Right lobe of liver (tissue), 6 donors: ENCODE measurements around the gene LTO1. TPM values are rescaled to one million over a fixed set of nuclear protein-coding genes. Genes with fewer than 3 reads are reported as not detected.

Experiments
- ATAC-seq, 4 donors: fragments of 200-7000 bp; cut with Tn5 transposase; one replicate each; pipeline ENCODE4 v1.9.1; 2020; ENCODE audit warnings: mild to moderate bottlenecking in 4 of 4, moderate library complexity in 4 of 4
- DNase-seq, 3 donors: peaks; one replicate each; pipeline ENCODE4 v3.0.0-alpha.2; 2020
- H3K27ac ChIP-seq, 3 donors: fragments of 200-600 bp; one replicate each; pipeline ENCODE4 v1.8.0; 2022
- H3K27me3 ChIP-seq, 2 donors: fragments of 200-600 bp; one replicate each; pipeline ENCODE4 v1.8.0; 2022
- H3K36me3 ChIP-seq, 4 donors: fragments of 200-600 bp; sonication (generic) in 1 of 4; one replicate each; pipeline versions ENCODE4 v1.5.1 to v1.8.0; 2017 to 2022; ENCODE audit warnings: control low read depth in 1 of 4
- H3K4me1 ChIP-seq, 4 donors: fragments of 200-600 bp; sonication (generic) in 1 of 4; one replicate each; pipeline versions ENCODE4 v1.5.1 to v1.8.0; 2017 to 2022; ENCODE audit warnings: control low read depth in 1 of 4
- H3K4me3 ChIP-seq, 3 donors: fragments of 200-600 bp; one replicate each; pipeline ENCODE4 v1.8.0; 2022
- H3K9me3 ChIP-seq, 4 donors: fragments of 200-600 bp; sonication (generic) in 1 of 4; one replicate each; pipeline versions ENCODE4 v1.5.1 to v1.8.0; 2017 to 2022; ENCODE audit warnings: control low read depth in 1 of 4
- CTCF ChIP-seq, 4 donors: fragments of 200-600 bp in 3 of 4; fragments of 450-650 bp in 1 of 4; IDR thresholded peaks; one replicate each; pipeline versions ENCODE4 v1.5.1 to v1.8.0; 2016 to 2022; ENCODE audit warnings: antibody characterized with exemption in 4 of 4, mild to moderate bottlenecking in 2 of 4
- POLR2A ChIP-seq: fragments of 450-650 bp; IDR thresholded peaks from one replicate; pipeline ENCODE4 v1.6.1; 2017; ENCODE audit warnings: antibody characterized with exemption, mild to moderate bottlenecking
- WGBS: methylation state at CpG from one replicate; pipeline ENCODE4 v1.1.6; 2018; ENCODE audit warnings: low coverage, low lambda C conversion rate; ENCODE audit not compliant: insufficient coverage; ENCODE audit errors: missing lambda C conversion rate; 5-methylcytosine and 5-hydroxymethylcytosine counted together
- intact Hi-C, 2 donors: fragments of 100-400 bp; cut with DNase I; formaldehyde crosslinking; loops; one replicate each; pipeline versions ENCODE4 v1.11.2 to v1.14.1; 2022
- total RNA-seq, 6 experiments: library from RNA; depleted of rRNA in 2 of 6; stranded (reverse); fragments of >200 nt in 2 of 6; fragmentation: NEBNext Ultra II Directional in 3 of 6; extraction: Animal tissue kit (Norgen Biotek cat#: 25700) in 3 of 6; gene quantifications; one replicate each; pipeline versions ENCODE4 v1.1.0 to v1.2.4, GENCODE V29; 2016 to 2023
- donor health status: DM: no; HTN: yes; CAD: no.
- donor health status: DM: no; HTN: no; CAD: no.
- donor health status: DM: no; HTN: no; CAD: no.
- donor health status: DM: no; HTN: yes; CAD: no.
- donor health status: DM: no; HTN: yes; CAD: no.

Gene LTO1
- total RNA-seq, 6 experiments from 2014 or later, result 4.1 to 7.9 (median 5.6) TPM

GRCh38 chr11:69695581-69695980 is 20.4 kb upstream of the LTO1 start:
- no peak for DNase-seq
- WGBS, result 76% methylated on average over 4 of the region's 7 CpGs
- peaks cover 0 to 3% (median under 1%) of the 10 kb centered on the region in 4 donors for H3K4me1 ChIP-seq
- H3K36me3 ChIP-seq, result no peaks in the 10 kb centered on the region
- H3K27me3 ChIP-seq, result no peaks in the 10 kb centered on the region
- H3K27ac ChIP-seq, result no peak overlapping the region
- intact Hi-C loops, result loop anchor here in 1 of 2 donors (5.0 kb wide), 1 partner anchor 502 kb away; no protein-coding TSS in a partner anchor
- TF ChIP-seq POLR2A, result no peak
- no peak for TF ChIP-seq CTCF (IDR thresholded peaks at IDR 0.05)
- H3K4me3 ChIP-seq, result no peak overlapping the region
- no peak for ATAC-seq
- H3K9me3 ChIP-seq, result no peaks in the 10 kb centered on the region

DNA sequence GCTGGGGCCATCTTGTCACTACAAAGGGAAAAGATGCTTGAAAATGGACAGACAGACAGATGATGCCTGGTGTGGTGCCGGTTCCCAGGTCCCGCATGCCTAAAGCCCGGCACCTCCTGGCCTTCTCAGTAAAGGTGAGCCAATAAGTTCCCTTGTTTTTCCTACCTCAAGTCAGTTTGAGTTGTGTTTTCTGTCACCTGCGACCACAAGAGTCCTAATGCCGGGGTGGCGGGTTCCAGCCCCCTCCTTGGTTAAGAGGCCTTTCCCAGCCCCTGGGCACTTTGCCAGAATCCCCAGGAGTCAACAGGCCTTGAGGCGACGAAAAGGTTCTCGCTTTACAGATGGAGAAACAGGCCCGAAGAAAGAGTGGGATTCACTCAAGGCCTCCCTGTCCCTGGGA is 19.6 kb upstream of the LTO1 start:
- TF ChIP-seq POLR2A, result no peak
- no peak for TF ChIP-seq CTCF (IDR thresholded peaks at IDR 0.05)
- WGBS, result 95% methylated on average over 6 of the region's 10 CpGs
- no peaks in the 10 kb centered on the region for H3K4me1 ChIP-seq
- no peak overlapping the region for H3K27ac ChIP-seq
- H3K4me3 ChIP-seq, result no peak overlapping the region
- no peak for ATAC-seq
- H3K27me3 ChIP-seq, result no peaks in the 10 kb centered on the region
- H3K36me3 ChIP-seq, result no peaks in the 10 kb centered on the region
- H3K9me3 ChIP-seq, result no peaks in the 10 kb centered on the region
- intact Hi-C loops, result loop anchor here in 1 of 2 donors (5.0 kb wide), 1 partner anchor 503 kb away; no protein-coding TSS in a partner anchor
- DNase-seq, result no peak

DNA sequence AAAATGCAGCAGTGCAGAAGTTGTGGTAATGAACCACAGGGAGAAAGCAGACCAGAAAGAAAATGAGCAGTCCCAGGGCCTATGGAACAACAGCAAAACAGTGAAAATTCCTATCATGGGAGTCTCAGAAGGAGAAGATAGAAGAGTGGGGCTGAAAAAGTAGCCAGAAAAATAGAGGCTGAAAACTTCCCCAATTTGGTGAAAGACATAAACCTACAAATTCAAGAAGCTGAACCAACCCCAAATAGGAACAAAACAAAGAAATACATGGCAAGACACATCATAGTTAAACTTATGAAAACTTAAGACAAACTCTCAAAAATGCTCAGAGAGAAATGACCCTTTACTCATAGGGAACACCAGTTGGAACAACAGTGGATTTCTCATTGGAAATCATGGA is 17.3 kb upstream of the LTO1 start:
- Histone ChIP-seq H3K9me3 (no peaks in the 10 kb centered on the region), H3K36me3 (no peaks in the 10 kb centered on the region), H3K4me3 (no peak overlapping the region), H3K27ac (no peak overlapping the region), H3K4me1 (no peaks in the 10 kb centered on the region), H3K27me3 (no peaks in the 10 kb centered on the region)
- TF ChIP-seq POLR2A, result no peak
- TF ChIP-seq CTCF (IDR thresholded peaks at IDR 0.05), result no peak
- ATAC-seq (no peak), DNase-seq (no peak)
- intact Hi-C loops, result no loop called here

DNA sequence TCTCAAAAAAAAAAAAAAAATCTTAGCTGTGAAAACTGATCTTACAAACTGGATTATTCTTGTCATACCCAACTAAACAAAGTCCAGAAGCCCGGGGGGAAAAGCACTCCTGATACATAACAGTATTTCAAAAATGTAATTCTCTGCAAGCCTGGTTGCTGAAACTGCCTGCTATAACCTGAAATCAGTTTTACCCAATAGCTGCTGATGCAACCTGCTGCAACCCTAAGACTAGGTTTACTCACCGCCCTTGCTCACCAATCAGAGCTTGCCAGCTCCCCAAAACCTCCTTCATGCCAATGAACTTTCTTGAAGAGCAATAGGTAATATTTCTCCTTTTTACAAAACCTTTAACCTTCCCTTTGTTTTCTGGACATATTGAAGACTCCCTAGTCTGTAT is 16.3 kb upstream of the LTO1 start:
- 73% methylated on average over 2 of the region's 2 CpGs for WGBS
- intact Hi-C loops, result no loop called here
- Histone ChIP-seq H3K27me3 (no peaks in the 10 kb centered on the region), H3K9me3 (no peaks in the 10 kb centered on the region), H3K27ac (no peak overlapping the region), H3K4me1 (no peaks in the 10 kb centered on the region), H3K4me3 (no peak overlapping the region), H3K36me3 (no peaks in the 10 kb centered on the region)
- ATAC-seq, result no peak
- TF ChIP-seq CTCF (IDR thresholded peaks at IDR 0.05) (no peak), POLR2A (no peak)
- no peak for DNase-seq
